Activated T-helper 1 cell treated with anti-CD3 and anti-CD28 coated beads, Interleukin-2, amount 50 U/mL, for 16 hours (primary cell): ENCODE results near the gene B9D2.
"Not testable (repeated sequence)": the region's sequence is repeated elsewhere in the genome, so short reads cannot be mapped to it uniquely, and the experiment has no call there.

Source experiments
- DNase-seq, 2 donors: peaks; one replicate each; pipeline ENCODE4 v3.0.0-alpha.2; 2020; ENCODE audit warnings: low read depth in 1 of 2, low spot score in 1 of 2

The B9D2 gene

DNA sequence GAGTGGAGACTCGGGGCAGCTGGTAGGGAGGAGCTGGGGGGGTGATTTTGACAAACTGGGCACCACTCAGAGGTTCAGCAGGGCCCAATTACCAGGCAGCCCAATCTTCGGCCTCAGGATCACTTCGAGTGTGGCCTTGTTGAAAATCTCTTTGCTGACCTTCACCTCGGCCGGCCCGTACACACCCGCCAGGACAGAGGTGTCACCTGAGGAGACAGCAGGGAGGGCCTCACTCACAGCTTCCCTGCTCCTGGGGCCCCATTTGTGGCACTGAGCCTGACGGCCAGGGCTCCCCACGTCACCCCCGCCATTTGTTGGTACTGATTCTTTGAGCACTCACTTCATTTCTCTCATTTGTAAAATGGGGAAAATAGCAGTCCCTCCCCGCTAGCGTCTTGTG lies 28.8 kb upstream of the B9D2 start:
- DNase-seq = no peak

DNA sequence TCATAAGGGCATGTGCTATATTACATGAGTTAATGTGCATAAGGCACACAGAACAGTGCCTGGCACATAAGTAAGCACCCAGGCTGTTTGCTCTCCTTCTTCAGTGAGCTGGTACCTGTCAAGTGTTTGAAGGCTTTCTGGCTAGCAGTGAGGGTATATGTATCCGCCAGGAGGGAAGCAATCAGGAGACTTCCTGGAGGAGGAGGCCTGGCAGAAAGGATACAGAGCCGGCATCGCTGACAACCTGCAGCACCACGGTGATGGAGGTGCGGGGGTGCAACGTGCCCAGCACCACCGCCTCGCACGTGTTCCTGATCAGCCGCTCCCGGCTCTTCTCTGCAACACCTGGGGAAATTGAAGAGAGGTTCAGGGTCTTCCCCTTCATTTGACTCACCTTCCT lies 27.7 kb upstream of the B9D2 start:
- no peak for DNase-seq

DNA sequence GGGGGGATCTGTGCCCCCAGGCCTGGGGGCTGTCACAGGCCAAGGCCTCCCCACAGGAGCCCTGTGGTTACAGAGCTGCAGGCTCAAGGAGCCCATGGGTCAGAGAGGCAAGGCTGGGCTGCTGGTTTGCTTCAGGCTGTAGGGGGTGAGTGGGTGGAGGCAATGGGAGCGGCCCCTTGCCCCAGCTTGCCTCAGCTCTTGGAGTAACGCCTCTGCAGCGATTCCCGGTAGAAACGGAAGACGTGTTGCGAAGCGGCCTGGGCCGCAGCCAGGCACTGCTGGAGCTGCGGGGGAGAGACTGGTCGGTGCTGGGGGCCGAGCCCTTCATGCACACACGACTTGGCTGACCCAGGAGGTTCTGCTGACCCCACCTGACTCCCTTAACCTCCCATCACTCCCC lies 22.5 kb upstream of the B9D2 start:
- no peak for DNase-seq

DNA sequence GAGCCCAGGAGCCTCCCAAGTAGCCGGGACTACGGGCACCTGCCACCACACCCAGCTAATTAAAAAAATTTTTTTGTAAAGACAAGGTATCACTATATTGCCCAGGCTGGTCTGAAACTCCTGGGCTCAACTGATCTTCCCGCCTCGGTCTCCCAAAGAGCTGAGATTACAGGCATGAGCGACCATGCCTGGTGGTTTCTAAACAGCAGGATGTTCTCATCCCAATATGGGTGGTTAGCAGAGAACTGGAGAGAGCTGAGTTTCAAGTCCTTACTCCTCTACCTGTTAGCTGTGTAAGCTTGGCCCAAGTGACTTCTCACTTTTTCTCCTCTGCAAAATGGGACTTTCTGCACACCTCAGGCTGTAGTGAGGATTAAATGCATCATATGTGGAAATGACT lies 20.4 kb upstream of the B9D2 start:
- DNase-seq = no peak

DNA sequence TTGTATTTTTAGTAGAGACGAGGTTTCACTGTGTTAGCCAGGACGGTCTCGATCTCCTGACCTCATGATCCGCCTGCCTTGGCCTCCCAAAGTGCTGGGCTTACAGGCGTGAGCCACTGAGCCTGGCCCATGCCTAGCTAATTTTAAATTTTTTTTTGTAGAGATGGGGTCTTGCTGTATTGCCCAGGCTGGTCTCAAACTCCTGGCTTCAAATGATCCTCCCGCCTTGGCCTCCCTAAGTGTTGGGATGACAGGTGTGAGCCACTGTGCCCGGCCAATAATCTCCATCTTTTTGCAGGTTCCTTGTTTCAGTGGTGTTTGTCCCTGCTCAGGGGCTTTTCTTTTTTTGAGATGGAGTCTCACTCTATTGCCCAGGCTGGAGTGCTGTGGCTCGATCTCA lies 17.6 kb upstream of the B9D2 start:
- DNase-seq = not testable (repeated sequence)

DNA sequence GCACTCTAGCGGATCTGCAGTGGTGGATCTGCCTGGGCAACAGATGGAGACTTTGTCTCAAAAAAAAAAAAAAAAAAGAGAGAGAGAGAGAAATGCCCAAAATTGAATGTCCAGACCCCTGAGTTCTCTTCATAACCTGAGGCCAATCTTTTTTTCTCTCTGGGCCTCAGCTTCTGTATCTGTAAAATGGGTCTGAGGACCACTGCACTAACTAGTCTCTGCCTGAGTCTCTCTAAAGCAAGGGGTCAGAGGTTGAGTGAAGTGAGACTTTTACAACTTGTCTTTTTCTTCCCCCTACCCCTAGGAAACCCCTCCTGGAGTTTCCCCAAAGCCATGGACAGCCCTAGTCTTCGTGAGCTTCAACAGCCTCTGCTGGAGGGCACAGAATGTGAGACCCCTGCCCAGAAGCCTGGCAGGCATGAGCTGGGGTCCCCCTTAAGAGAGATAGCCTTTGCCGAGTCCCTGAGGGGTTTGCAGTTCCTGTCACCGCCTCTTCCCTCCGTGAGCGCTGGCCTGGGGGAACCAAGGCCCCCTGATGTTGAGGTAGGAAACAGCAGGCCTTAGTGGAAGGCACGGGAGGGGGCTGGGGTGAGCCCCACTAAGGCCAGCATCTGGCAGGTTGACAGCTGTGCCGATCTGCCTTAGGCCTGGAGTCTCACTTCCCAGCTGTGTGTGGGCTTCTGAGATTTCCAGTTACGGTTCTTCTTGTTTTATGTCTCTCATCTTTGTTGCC lies 14.2 kb upstream of the B9D2 start:
- no peak for DNase-seq

DNA sequence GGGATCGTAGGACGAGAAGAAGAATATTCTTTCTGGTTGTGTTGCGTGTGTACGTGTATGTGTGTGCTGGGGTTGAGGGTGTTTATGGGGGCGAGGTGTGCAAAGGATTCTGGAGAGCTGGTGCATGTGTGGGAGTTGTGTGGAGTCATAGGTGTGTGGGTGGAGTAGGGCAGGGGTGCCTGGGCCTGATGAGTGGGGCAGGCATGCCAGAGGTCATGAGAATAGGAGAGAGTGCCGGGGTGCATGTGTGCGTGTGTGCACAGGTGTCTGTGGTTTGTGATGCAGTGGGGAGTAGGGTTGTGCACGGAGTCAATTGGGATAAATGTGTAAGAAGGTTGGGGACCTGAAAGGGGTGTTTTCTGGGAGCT lies 13.0 kb upstream of the B9D2 start:
- no peak for DNase-seq

DNA sequence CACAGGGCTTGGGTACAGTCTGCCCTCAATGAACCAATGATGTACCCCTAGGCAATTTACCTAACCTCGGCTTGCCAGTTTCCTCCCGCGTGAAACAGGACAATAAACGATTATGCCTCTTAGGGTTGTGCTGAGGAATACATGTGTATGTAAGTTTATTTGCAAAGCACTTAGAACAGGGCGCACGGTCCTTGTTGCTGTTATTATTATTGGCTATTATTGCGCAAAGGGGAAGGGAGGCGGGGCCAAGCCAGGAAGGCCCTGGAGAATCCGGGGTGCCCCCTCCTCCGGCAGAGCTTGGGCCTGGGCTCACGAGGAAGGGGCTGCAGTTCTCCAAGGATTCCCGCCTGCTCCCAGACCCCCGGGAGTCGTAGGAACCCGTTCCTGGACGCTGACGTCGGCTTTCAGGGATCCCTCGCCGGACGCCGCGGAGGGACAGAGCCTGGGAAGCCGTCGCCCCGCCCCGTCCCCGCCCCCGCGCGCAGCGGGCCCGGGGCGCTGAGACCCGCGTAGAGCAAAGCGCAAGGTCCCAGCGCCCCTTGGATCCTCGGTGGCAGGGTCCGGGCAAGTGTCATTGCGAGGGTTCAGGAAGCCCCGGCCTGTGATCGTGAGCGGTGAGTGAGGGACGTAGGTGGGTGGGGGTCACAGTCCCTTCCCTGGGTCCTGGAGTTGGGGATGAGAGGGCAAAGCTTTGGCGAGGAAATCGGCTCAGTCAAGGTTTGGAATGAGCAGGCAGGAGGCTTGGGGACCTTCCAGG lies 12.5 kb upstream of the B9D2 start, which contains the start of gene TMEM91:
Gene TMEM91 (plus strand): TSS at position 293 of the 757 bp plus-strand sequence. CDS start 1,777 bp downstream, outside the sequence.
- no peak for DNase-seq

DNA sequence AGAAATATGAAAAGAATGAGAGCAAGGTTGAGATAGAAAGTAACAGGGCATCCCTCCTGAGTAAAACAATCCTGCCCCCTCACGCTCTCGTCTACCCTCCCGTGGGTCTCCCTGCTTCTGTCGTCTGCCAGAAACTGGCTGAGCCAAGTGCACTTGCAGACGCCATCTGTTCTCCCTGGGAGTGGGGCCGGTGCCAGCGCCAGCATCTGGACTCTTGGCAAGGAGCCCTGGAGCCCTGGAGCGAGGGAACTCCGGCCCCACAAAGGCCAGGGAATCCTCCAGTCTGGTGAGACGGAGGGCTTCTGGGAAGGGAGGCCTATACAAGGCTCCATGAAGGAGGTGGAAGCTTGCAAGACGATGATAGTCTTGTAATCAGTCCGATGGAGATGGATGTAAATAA lies 10.0 kb upstream of the B9D2 start:
- no peak for DNase-seq

DNA sequence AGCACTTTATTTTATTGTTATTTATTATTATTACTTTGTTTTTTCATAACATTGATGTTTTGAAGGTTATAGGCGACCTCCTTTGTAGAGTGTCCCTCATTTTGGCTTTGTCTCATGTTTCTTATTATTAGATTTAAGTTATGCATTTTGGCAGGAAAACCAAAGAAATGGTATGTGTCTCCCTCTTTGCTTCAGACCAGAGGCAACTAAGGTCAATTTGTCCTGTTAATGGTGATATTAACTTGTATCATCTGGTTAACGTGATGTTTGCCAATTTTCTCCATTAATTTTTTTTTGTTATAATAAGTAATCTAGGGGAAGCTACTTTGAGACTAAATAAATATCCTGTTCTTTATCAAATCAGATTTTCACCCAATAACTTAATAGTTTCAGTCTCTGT lies 8.6 kb upstream of the B9D2 start:
- DNase-seq = no peak

DNA sequence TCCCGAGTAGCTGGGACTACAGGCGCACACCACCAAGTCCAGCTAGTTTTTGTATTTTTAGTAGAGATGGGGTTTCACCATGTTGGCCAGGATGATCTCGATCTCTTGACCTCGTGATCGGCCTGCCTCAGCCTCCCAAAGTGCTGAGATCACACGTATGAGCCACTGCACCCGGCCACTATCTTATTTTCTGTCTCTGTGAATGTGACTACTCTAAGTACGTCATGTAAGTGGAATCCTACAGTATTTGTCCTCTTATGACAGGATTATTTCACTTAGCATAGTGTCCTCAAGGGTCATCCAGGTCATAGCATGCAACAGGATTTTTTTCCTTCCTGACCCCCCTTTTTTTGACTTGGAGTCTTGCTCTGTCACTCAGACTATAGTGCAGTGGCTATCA lies 7.6 kb upstream of the B9D2 start:
- DNase-seq = no peak

DNA sequence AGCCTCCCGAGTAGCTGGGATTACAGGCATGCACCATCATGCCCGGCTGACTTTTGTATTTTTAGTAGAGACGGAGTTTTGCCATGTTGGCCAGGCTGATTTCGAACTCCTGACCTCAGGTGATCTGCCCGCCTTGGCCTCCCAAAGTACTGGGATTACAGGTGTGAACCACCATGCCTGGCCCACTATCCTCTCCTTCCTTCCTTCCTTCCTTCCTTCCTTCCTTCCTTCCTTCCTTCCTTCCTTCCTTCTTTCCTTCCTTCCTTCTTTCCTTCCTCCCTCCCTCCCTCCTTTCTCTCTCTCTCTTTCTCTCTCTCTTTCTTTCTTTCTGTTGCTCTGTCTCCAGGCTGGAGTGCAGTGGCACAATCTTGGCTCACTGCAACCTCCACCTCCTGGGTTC lies 7.2 kb upstream of the B9D2 start:
- not testable (repeated sequence) for DNase-seq

DNA sequence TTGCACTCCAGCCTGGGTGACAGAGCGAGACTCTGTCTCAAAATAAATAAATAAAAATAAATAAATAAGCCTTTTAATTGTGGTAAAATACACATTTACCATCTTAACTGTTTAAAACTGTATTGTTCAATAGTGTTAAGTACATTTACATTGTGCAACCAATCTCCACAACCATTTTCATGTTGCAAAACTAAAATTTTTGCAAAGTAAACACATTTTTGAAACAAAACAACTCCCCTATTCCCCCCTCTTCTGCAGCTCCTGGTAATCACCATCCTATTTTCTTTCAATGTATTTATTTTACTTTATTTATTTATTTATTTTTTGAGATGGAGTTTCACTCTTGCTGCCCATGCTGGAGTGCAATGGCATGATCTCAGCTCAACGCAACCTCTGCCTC lies 5.8 kb upstream of the B9D2 start:
- DNase-seq = no peak

DNA sequence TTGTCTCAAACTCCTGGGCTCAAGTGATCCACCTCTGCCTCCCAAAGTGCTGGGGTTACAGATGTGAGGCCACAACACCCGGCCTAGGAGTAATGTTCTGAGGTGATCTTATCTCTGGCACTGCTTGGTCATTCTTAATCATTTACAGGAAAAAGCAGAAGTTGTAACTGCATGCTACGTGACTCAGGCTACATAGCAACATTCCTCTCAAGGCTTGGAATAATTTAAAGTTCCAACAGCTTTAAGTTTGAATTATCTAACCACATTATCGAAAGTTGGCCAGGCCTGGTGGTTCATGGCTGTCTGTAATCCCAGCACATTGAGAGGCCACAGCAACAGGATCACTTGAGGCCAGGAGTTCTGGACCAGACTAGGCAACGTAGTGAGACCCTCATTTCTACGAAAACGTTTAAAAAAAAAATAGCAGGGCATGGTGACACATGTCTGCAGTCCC lies 3.9 kb upstream of the B9D2 start:
- no peak for DNase-seq

DNA sequence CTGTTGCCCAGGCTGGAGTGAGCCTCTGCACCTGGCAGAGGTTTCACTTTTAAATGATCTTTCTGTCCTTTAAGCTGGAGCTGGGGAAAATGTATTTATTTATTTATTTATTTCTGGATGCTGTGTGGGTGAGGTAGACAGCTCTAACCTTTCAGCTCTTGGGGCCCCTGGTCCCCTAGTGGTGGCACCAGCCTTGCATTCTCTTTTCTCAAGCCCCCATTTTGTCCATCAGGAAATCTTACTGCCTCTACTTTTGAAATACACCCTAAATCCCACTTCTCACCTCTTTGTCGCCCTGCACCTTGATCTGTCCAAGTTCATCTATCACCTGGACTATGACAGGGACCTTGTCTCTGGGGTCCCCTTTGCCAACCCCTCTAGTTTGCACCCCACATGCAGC lies 2.1 kb upstream of the B9D2 start:
- no peak for DNase-seq

DNA sequence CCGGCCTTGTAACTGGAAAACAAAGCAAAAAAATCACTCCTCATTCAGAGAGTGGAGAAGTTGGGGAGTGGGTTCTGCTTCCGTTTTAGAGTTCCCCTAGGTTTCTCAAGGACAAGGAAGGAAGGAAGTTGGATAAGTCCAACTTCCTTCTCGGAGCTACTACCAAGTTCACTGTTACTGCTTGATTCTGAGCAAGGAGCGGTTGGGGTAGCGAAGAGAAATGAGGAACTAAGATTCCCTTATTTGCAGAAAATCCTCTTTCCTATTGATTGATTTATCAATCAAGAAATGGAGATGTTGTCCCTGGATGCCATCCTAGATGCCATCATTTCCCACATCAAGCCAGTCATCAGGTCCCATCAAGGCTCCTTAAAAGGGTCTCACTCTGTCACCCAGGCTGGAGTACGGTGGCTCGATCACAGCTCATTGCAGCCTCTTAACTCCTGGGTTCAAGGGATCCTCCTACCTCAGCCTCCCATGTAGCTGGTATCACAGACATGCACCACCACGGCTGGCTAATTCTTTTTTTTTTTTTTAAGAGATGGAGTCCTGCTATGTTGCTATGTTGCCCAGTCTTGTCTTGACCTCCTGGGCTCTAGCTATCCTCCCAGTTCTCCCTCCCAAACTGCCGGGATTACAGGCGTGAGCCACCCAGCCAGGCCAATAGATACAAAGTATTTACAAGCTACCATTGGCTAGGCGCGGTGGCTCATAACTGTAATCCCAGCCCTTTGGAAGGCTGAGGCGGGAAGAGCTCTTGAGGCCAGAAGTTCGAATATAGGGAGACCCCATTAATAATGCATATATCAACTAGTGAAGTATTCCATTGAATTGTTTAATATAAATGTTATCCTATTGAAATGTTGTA lies 809 bp upstream of the B9D2 start:
- DNase-seq = no peak

DNA sequence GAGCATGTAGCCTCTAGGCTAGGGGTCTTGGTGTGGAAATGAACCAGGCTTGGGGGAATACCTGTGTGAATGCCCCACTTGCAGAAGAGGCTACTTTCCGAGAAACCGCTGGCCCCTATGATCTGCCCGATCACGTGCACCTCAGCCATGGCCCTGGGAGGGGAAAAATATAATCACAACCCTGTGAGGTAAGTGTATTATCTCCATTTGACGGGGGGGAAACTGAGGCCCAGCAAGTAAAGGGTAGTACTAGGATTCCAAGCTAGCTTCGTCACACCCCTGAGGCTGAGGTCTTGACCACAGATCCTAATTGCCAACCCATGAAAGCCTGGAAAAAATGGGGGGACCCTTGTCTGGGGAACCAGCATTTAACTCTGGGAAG lies 587 bp downstream of the B9D2 start:
- no peak for DNase-seq

DNA sequence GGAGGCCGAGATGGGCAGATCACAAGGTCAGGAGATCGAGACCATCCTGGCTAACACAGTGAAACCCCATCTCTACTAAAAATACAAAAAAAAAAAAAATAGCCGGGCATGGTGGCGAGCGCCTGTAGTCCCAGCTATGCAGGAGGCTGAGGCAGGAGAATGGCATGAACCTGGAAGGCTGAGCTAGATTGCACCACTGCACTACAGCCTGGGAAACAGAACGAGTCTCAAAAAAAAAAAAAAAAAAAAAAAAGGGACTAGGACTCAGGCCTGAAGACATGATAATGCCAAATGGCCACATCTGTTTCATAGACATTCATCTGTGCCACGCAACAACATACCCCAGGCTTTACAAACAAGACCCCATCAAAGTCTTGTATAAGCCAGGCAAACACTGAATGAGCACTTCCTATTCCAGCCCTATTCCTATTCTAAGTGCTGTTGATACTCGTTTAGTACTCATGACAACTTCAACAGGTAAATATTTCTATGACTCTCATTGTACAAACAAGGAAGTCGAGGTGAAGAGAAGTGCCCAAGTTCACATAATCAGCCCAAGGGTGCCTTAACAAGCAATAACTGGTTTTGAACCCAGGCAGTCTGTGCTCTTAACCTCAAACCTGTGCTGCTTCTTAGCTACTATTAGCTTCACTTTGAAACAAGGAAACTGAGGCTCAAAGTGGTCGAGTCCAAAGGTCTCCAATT lies 1.7 kb downstream of the B9D2 start:
- DNase-seq = no peak

DNA sequence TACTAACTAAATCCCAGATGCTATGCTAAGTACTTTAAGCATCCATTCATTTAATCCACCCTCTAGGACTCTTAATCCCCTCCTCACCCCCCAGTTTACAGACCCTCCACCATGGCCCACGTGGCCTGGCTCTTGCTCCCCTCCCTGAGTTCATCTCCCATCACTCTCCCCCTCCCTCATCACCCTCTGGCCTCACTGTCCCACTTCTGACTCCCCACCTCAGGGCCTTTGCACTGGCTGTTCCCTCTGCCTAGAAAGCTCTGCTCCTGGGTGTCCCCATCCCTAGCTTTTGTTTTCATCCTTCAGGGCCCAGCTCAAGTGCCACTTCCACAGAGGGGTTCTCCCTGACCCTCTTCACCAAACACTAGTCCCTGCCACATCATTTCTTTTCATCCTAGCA lies 4.2 kb downstream of the B9D2 start:
- no peak for DNase-seq

DNA sequence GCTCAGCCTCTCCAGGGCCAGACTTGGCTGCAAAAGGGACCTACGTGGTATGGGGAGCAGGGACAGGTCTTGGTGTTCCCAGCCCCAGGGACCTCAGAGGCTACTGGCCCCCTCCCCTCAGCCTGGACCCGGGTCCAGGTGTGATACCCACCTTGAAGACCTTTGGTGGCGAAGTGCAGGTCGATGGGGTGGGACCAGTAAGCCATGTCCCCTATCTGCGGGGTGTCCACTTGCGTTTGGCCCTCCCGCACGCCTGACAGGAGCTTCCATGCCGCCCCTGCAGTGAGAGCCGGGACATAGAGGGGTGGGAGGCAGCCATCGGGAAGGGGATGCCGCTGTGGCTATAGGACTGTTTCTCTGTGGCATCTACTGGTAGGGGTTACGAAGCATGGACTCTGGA lies 6.2 kb downstream of the B9D2 start:
- no peak for DNase-seq
